Retina (tissue), 1 donor: ENCODE results near the gene RPL21.

Source experiments
- DNase-seq: peaks from one replicate; pipeline ENCODE4 v3.0.0-alpha.2; 2016

Gene RPL21

GRCh38 chr13:27258637-27259386, 7.5 kb downstream of the RPL21 start:
- DNase-seq = no peak

- DNase-seq = no peak
These were observed 8.5 kb downstream of the RPL21 start for GRCh38 chr13:27259831-27260230.

GRCh38 chr13:27261396-27261795, 10.0 kb downstream of the RPL21 start:
- no peak for DNase-seq

- DNase-seq = no peak
These were observed 12.1 kb downstream of the RPL21 start for GRCh38 chr13:27263438-27263837.

- peak; percentile 75 for DNase-seq
These were observed 12.8 kb downstream of the RPL21 start for GRCh38 chr13:27264181-27264580.

GRCh38 chr13:27264648-27265047, 13.3 kb downstream of the RPL21 start:
- DNase-seq = no peak

GRCh38 chr13:27266917-27267316, 15.6 kb downstream of the RPL21 start:
- no peak for DNase-seq

- no peak for DNase-seq
These were observed 16.2 kb downstream of the RPL21 start for GRCh38 chr13:27267596-27267995.

- no peak for DNase-seq
These were observed 17.8 kb downstream of the RPL21 start for GRCh38 chr13:27269114-27269665.

- peak; percentile 96 for DNase-seq
These were observed 19.5 kb downstream of the RPL21 start, which contains the start of gene RASL11A for GRCh38 chr13:27270594-27271520. RASL11A (plus strand) TSS chr13:27270830; CDS start chr13:27270945, 115 bp downstream.

GRCh38 chr13:27271570-27272096, 20.3 kb downstream of the RPL21 start:
- DNase-seq = no peak

GRCh38 chr13:27273658-27274425, 22.5 kb downstream of the RPL21 start:
- no peak for DNase-seq

- DNase-seq = no peak
These were observed 23.3 kb downstream of the RPL21 start for GRCh38 chr13:27274631-27275030.

GRCh38 chr13:27276188-27276587, 24.8 kb downstream of the RPL21 start:
- no peak for DNase-seq

- DNase-seq = no peak
These were observed 28.1 kb downstream of the RPL21 start for GRCh38 chr13:27279506-27279905.

GRCh38 chr13:27280009-27280656, 28.8 kb downstream of the RPL21 start:
- DNase-seq = no peak

GRCh38 chr13:27280841-27281240, 29.5 kb downstream of the RPL21 start:
- no peak for DNase-seq

- DNase-seq = no peak
These were observed 30.1 kb downstream of the RPL21 start for GRCh38 chr13:27281420-27281819.

GRCh38 chr13:27283906-27284493, 32.6 kb downstream of the RPL21 start:
- no peak for DNase-seq

- DNase-seq = no peak
These were observed 37.0 kb downstream of the RPL21 start for GRCh38 chr13:27288392-27288791.

- DNase-seq = no peak
These were observed 37.8 kb downstream of the RPL21 start for GRCh38 chr13:27289011-27289665.
